Natural killer cell (primary cell): ENCODE data around the gene SPARC. TPM values are rescaled to one million over a fixed set of nuclear protein-coding genes. Genes with fewer than 3 reads are reported as not detected.

Experiments
- ATAC-seq, 3 donors: fragments of 150-1000 bp in 2 of 3; fragments of 200-7000 bp in 1 of 3; cut with Tn5 transposase; 1 replicate in 1 of 3; 2 replicates in 2 of 3; pipeline ENCODE4 v1.10.0; 2021; ENCODE audit warnings: mild to moderate bottlenecking in 2 of 3, moderate library complexity in 2 of 3
- DNase-seq, 2 donors: peaks; one replicate each; pipeline versions ENCODE4 v3.0.0 to v3.0.0-alpha.2; 2013 to 2021; ENCODE audit warnings: mixed read lengths in 1 of 2
- H3K27ac ChIP-seq: one replicate; pipeline ENCODE4 v1.5.1; 2013; ENCODE audit warnings: mild to moderate bottlenecking, low read length
- H3K27me3 ChIP-seq: one replicate; pipeline ENCODE4 v1.6.1; 2013; ENCODE audit warnings: low read length; ENCODE audit not compliant: control insufficient read depth, insufficient read depth
- H3K36me3 ChIP-seq: one replicate; pipeline ENCODE4 v1.6.1; 2013; ENCODE audit warnings: low read length; ENCODE audit not compliant: control insufficient read depth, insufficient read depth
- H3K4me1 ChIP-seq: one replicate; pipeline ENCODE4 v1.6.1; 2013; ENCODE audit warnings: low read length; ENCODE audit not compliant: control insufficient read depth, insufficient read depth
- H3K4me3 ChIP-seq: one replicate; pipeline ENCODE4 v1.5.1; 2013; ENCODE audit warnings: low read length
- H3K9me3 ChIP-seq: one replicate; pipeline ENCODE4 v1.6.1; 2013; ENCODE audit warnings: low read length; ENCODE audit not compliant: control insufficient read depth, insufficient read depth
- H3K27ac Mint-ChIP-seq, 2 donors: one replicate each; pipeline ENCODE4 v1.8.0; 2022; ENCODE audit warnings: mild to moderate bottlenecking in 2 of 2, mixed read lengths in 2 of 2, moderate library complexity in 1 of 2
- H3K27me3 Mint-ChIP-seq, 2 donors: one replicate each; pipeline ENCODE4 v1.8.0; 2022; ENCODE audit warnings: low read depth in 2 of 2, mixed read lengths in 2 of 2
- H3K36me3 Mint-ChIP-seq: one replicate; pipeline ENCODE4 v1.8.0; 2022; ENCODE audit warnings: mixed read lengths
- H3K4me1 Mint-ChIP-seq, 2 donors: one replicate each; pipeline ENCODE4 v1.8.0; 2022; ENCODE audit warnings: mixed read lengths in 2 of 2
- H3K4me3 Mint-ChIP-seq: one replicate; pipeline ENCODE4 v1.8.0; 2022; ENCODE audit warnings: mild to moderate bottlenecking, moderate library complexity, mixed read lengths
- H3K9me3 Mint-ChIP-seq, 2 donors: one replicate each; pipeline ENCODE4 v1.8.0; 2022; ENCODE audit warnings: mixed read lengths in 2 of 2
- CTCF ChIP-seq: fragments of 200-600 bp; IDR thresholded peaks from one replicate; pipeline ENCODE4 v1.8.0; 2022; ENCODE audit warnings: antibody characterized with exemption
- WGBS: methylation state at CpG from one replicate; pipeline ENCODE4 v1.1.7; 2013; ENCODE audit warnings: missing lambda C conversion rate; ENCODE audit not compliant: insufficient coverage; 5-methylcytosine and 5-hydroxymethylcytosine counted together
- intact Hi-C: fragments of 100-400 bp; cut with micrococcal nuclease; formaldehyde crosslinking; loops from one replicate; pipeline ENCODE4 v1.14.2; 2022
- total RNA-seq, 4 donors: library from RNA; stranded (reverse); fragments of 120-200 nt in 1 of 4; gene quantifications; one replicate each; pipeline versions ENCODE4 v1.2.3 to v1.2.4, GENCODE V29; 2013 to 2022

SPARC gene
- total RNA-seq, 3 donors from 2014 or later (not counting 1 experiment from before 2014, with no cell fraction given), result 3.2 to 48.5 (median 23.4) TPM

- Histone ChIP-seq H3K4me1 (no peaks in the 10 kb centered on the region), H3K36me3 (no peaks in the 10 kb centered on the region), H3K27me3 (no peaks in the 10 kb centered on the region), H3K4me3 (no peak overlapping the region), H3K27ac (no peak overlapping the region), H3K9me3 (no peaks in the 10 kb centered on the region)
- TF ChIP-seq CTCF, result no peak
- peaks cover 10 to 13% of the 10 kb centered on the region in 2 donors for H3K27me3 Mint-ChIP-seq
- no peak overlapping the region for H3K4me3 Mint-ChIP-seq
- no peaks in the 10 kb centered on the region for H3K36me3 Mint-ChIP-seq
- WGBS, result 86% methylated on average over 8 of the region's 8 CpGs
- intact Hi-C loops, result no loop called here
- H3K4me1 Mint-ChIP-seq, result no peaks in the 10 kb centered on the region
- no peak overlapping the region for H3K27ac Mint-ChIP-seq
- no peaks in the 10 kb centered on the region for H3K9me3 Mint-ChIP-seq
- ATAC-seq (no peak), DNase-seq (no peak)
Observed at GRCh38 chr5:151632941-151633340, 53.8 kb downstream of the SPARC start.

GRCh38 chr5:151632524-151632923 is 54.2 kb downstream of the SPARC start:
- ATAC-seq (no peak), DNase-seq (no peak)
- no peak overlapping the region for H3K4me3 ChIP-seq
- Mint-ChIP-seq H3K27ac (no peak overlapping the region), H3K36me3 (no peaks in the 10 kb centered on the region), H3K4me1 (no peaks in the 10 kb centered on the region), H3K4me3 (no peak overlapping the region), H3K27me3 (peaks cover 10 to 13% of the 10 kb centered on the region in 2 donors), H3K9me3 (no peaks in the 10 kb centered on the region)
- no peaks in the 10 kb centered on the region for H3K9me3 ChIP-seq
- intact Hi-C loops, result no loop called here
- no peaks in the 10 kb centered on the region for H3K36me3 ChIP-seq
- no peaks in the 10 kb centered on the region for H3K4me1 ChIP-seq
- TF ChIP-seq CTCF, result no peak
- WGBS, result 90% methylated on average over 15 of the region's 15 CpGs
- H3K27ac ChIP-seq, result no peak overlapping the region
- no peaks in the 10 kb centered on the region for H3K27me3 ChIP-seq

- H3K36me3 ChIP-seq, result no peaks in the 10 kb centered on the region
- no peak overlapping the region for H3K27ac ChIP-seq
- ATAC-seq, result no peak
- no peak overlapping the region for H3K4me3 Mint-ChIP-seq
- no peak for TF ChIP-seq CTCF
- no peaks in the 10 kb centered on the region for H3K9me3 Mint-ChIP-seq
- H3K36me3 Mint-ChIP-seq, result no peaks in the 10 kb centered on the region
- no peaks in the 10 kb centered on the region for H3K4me1 Mint-ChIP-seq
- H3K27me3 ChIP-seq, result no peaks in the 10 kb centered on the region
- no peak overlapping the region for H3K27ac Mint-ChIP-seq
- WGBS, result 93% methylated on average over 5 of the region's 5 CpGs
- intact Hi-C loops, result no loop called here
- H3K4me1 ChIP-seq, result no peaks in the 10 kb centered on the region
- no peak overlapping the region for H3K4me3 ChIP-seq
- DNase-seq, result no peak
- peaks cover 10 to 13% of the 10 kb centered on the region in 2 donors for H3K27me3 Mint-ChIP-seq
- H3K9me3 ChIP-seq, result no peaks in the 10 kb centered on the region
Observed at GRCh38 chr5:151631941-151632340, 54.8 kb downstream of the SPARC start.

- no peak overlapping the region for H3K4me3 Mint-ChIP-seq
- no peak overlapping the region for H3K27ac Mint-ChIP-seq
- intact Hi-C loops, result no loop called here
- no peak overlapping the region for H3K4me3 ChIP-seq
- H3K27ac ChIP-seq, result no peak overlapping the region
- DNase-seq, result no peak
- no peak for ATAC-seq
- no peaks in the 10 kb centered on the region for H3K4me1 ChIP-seq
- no peak for TF ChIP-seq CTCF
- H3K27me3 ChIP-seq, result no peaks in the 10 kb centered on the region
- H3K9me3 Mint-ChIP-seq, result no peaks in the 10 kb centered on the region
- H3K36me3 ChIP-seq, result no peaks in the 10 kb centered on the region
- no peaks in the 10 kb centered on the region for H3K4me1 Mint-ChIP-seq
- H3K36me3 Mint-ChIP-seq, result no peaks in the 10 kb centered on the region
- no peaks in the 10 kb centered on the region for H3K9me3 ChIP-seq
- peaks cover 0 to 8% of the 10 kb centered on the region in 2 donors for H3K27me3 Mint-ChIP-seq
Observed at GRCh38 chr5:151630088-151630487, 56.6 kb downstream of the SPARC start.
